Mesothelial cell of epicardium (in vitro differentiated cells): ENCODE measurements around the gene ABCC9. TPM values are rescaled to one million over a fixed set of nuclear protein-coding genes. Genes with fewer than 3 reads are reported as not detected.

Experiments
- DNase-seq, 2 experiments: peaks; one replicate each; pipeline ENCODE4 v3.0.0; 2021; ENCODE audit warnings: low spot score in 2 of 2; ENCODE audit not compliant: unreplicated experiment in 2 of 2
- H3K27ac Mint-ChIP-seq: 2 replicates; pipeline ENCODE4 v1.8.0; 2021; ENCODE audit warnings: mixed read lengths
- H3K27me3 Mint-ChIP-seq: 2 replicates; pipeline ENCODE4 v1.8.0; 2021; ENCODE audit warnings: low read depth, mixed read lengths
- H3K36me3 Mint-ChIP-seq: 2 replicates; pipeline ENCODE4 v1.8.0; 2021; ENCODE audit warnings: mixed read lengths
- H3K4me1 Mint-ChIP-seq: 2 replicates; pipeline ENCODE4 v1.8.0; 2021; ENCODE audit warnings: mixed read lengths
- H3K4me3 Mint-ChIP-seq: 2 replicates; pipeline ENCODE4 v1.8.0; 2021; ENCODE audit warnings: mild to moderate bottlenecking, moderate library complexity, mixed read lengths
- H3K9me3 Mint-ChIP-seq: 2 replicates; pipeline ENCODE4 v1.8.0; 2021; ENCODE audit warnings: mixed read lengths
- CTCF ChIP-seq: fragments of 200-600 bp; sonication (generic); IDR thresholded peaks from one replicate; pipeline ENCODE4 v1.5.0; 2021; ENCODE audit warnings: antibody characterized with exemption; ENCODE audit not compliant: unreplicated experiment
- total RNA-seq: library from RNA; stranded (reverse); gene quantifications from 3 replicates; pipeline ENCODE4 v1.2.1, GENCODE V29; 2021

ABCC9 gene
- total RNA-seq, 1 donor from 2014 or later: 1.4 TPM

GRCh38 chr12:21913823-21914222 is 27.4 kb downstream of the ABCC9 start:
- H3K9me3 Mint-ChIP-seq: no peaks in the 10 kb centered on the region
- DNase-seq: no peak
- no peak for TF ChIP-seq CTCF
- peaks cover 15% of the 10 kb centered on the region for H3K27me3 Mint-ChIP-seq
- H3K4me3 Mint-ChIP-seq: no peak overlapping the region
- H3K27ac Mint-ChIP-seq: no peak overlapping the region
- no peaks in the 10 kb centered on the region for H3K4me1 Mint-ChIP-seq
- no peaks in the 10 kb centered on the region for H3K36me3 Mint-ChIP-seq

- no peak for TF ChIP-seq CTCF
- Mint-ChIP-seq H3K27me3 (peaks cover 12% of the 10 kb centered on the region), H3K4me3 (no peak overlapping the region), H3K9me3 (no peaks in the 10 kb centered on the region), H3K4me1 (no peaks in the 10 kb centered on the region), H3K27ac (no peak overlapping the region), H3K36me3 (no peaks in the 10 kb centered on the region)
- no peak for DNase-seq
Observed at GRCh38 chr12:21912318-21912717, 28.9 kb downstream of the ABCC9 start.

- H3K36me3 Mint-ChIP-seq: no peaks in the 10 kb centered on the region
- H3K4me1 Mint-ChIP-seq: no peaks in the 10 kb centered on the region
- H3K27me3 Mint-ChIP-seq: peaks cover 13% of the 10 kb centered on the region
- no peak overlapping the region for H3K27ac Mint-ChIP-seq
- no peak overlapping the region for H3K4me3 Mint-ChIP-seq
- H3K9me3 Mint-ChIP-seq: no peaks in the 10 kb centered on the region
- no peak for DNase-seq
- TF ChIP-seq CTCF: no peak
Observed at GRCh38 chr12:21911832-21912231, 29.4 kb downstream of the ABCC9 start.

GRCh38 chr12:21910657-21911056 is 30.6 kb downstream of the ABCC9 start:
- TF ChIP-seq CTCF: no peak
- Mint-ChIP-seq H3K4me1 (no peaks in the 10 kb centered on the region), H3K4me3 (no peak overlapping the region), H3K27me3 (peaks cover 16% of the 10 kb centered on the region), H3K27ac (no peak overlapping the region), H3K9me3 (no peaks in the 10 kb centered on the region), H3K36me3 (no peaks in the 10 kb centered on the region)
- DNase-seq: no peak

GRCh38 chr12:21907948-21908837 is 33.0 kb downstream of the ABCC9 start:
- Mint-ChIP-seq H3K36me3 (no peaks in the 10 kb centered on the region), H3K4me1 (no peaks in the 10 kb centered on the region), H3K4me3 (no peak overlapping the region), H3K27me3 (peaks cover 14% of the 10 kb centered on the region), H3K9me3 (no peaks in the 10 kb centered on the region), H3K27ac (no peak overlapping the region)
- no peak for TF ChIP-seq CTCF
- DNase-seq: no peak
